ENCODE data around the gene P4HB.
A peak's percentile ranks its signal among the peaks of the same experiment; 100 is the strongest.
"Not testable (repeated sequence)": the region's sequence is repeated elsewhere in the genome, so short reads cannot be mapped to it uniquely, and the experiment has no call there.

Gene P4HB

GRCh38 chr17:81845881-81846742 is 14.2 kb downstream of the P4HB start:
- no peak for DNase-seq (ENCODE audit: low spot score in 2 of 2)

GRCh38 chr17:81845361-81845760 is 15.0 kb downstream of the P4HB start:
- Mint-ChIP-seq H3K36me3 (peaks cover 88% of the 10 kb centered on the region), H3K4me1 (no peaks in the 10 kb centered on the region), H3K27ac (no peak overlapping the region), H3K9me3 (no peaks in the 10 kb centered on the region), H3K4me3 (no peak overlapping the region)
- DNase-seq (ENCODE audit: low spot score in 2 of 2), result no peak
- ATAC-seq, result no peak

More at GRCh38 chr17:81845881-81846742, 14.2 kb downstream of the P4HB start:
- ATAC-seq, result no peak
- H3K4me3 Mint-ChIP-seq, result no peak overlapping the region
- peak overlapping the region; percentile 10 for H3K27ac Mint-ChIP-seq
- H3K9me3 Mint-ChIP-seq, result no peaks in the 10 kb centered on the region
- H3K4me1 Mint-ChIP-seq, result no peaks in the 10 kb centered on the region
- H3K36me3 Mint-ChIP-seq, result peaks cover 95% of the 10 kb centered on the region

- ATAC-seq, result no peak
- H3K27ac Mint-ChIP-seq, result no peak overlapping the region
- no peaks in the 10 kb centered on the region for H3K4me1 Mint-ChIP-seq
- DNase-seq (ENCODE audit: low spot score in 2 of 2), result no peak
- H3K36me3 Mint-ChIP-seq, result peaks cover 83% of the 10 kb centered on the region
- H3K9me3 Mint-ChIP-seq, result no peaks in the 10 kb centered on the region
- H3K4me3 Mint-ChIP-seq, result no peak overlapping the region
Measured at GRCh38 chr17:81844887-81845286, 15.4 kb downstream of the P4HB start.

GRCh38 chr17:81844327-81844851 is 15.9 kb downstream of the P4HB start:
- Mint-ChIP-seq H3K27ac (no peak overlapping the region), H3K4me1 (no peaks in the 10 kb centered on the region), H3K9me3 (no peaks in the 10 kb centered on the region), H3K4me3 (no peak overlapping the region), H3K36me3 (peaks cover 78% of the 10 kb centered on the region)
- DNase-seq (ENCODE audit: low spot score in 2 of 2) (no peak), ATAC-seq (no peak)

GRCh38 chr17:81843713-81844326 is 16.5 kb downstream of the P4HB start:
- H3K36me3 Mint-ChIP-seq, result peaks cover 72% of the 10 kb centered on the region
- H3K9me3 Mint-ChIP-seq, result no peaks in the 10 kb centered on the region
- no peaks in the 10 kb centered on the region for H3K4me1 Mint-ChIP-seq
- H3K27ac Mint-ChIP-seq, result no peak overlapping the region
- no peak overlapping the region for H3K4me3 Mint-ChIP-seq
- DNase-seq (ENCODE audit: low spot score in 2 of 2), result no peak
- ATAC-seq, result no peak

- Mint-ChIP-seq H3K27ac (peak overlapping the region; percentile 68), H3K4me3 (no peak overlapping the region), H3K36me3 (peaks cover 63% of the 10 kb centered on the region), H3K9me3 (no peaks in the 10 kb centered on the region), H3K4me1 (no peaks in the 10 kb centered on the region)
- DNase-seq (ENCODE audit: low spot score in 2 of 2) (no peak), ATAC-seq (no peak)
Measured at GRCh38 chr17:81842725-81843504, 17.4 kb downstream of the P4HB start.

- DNase-seq (ENCODE audit: low spot score in 2 of 2), result no peak
- ATAC-seq, result no peak
- Mint-ChIP-seq H3K4me3 (no peak overlapping the region), H3K4me1 (no peaks in the 10 kb centered on the region), H3K36me3 (peaks cover 58% of the 10 kb centered on the region), H3K27ac (peak overlapping the region; percentile 68), H3K9me3 (no peaks in the 10 kb centered on the region)
Measured at GRCh38 chr17:81842378-81842724, 18.0 kb downstream of the P4HB start.

GRCh38 chr17:81841866-81842265 is 18.5 kb downstream of the P4HB start:
- ATAC-seq, result no peak
- Mint-ChIP-seq H3K36me3 (peaks cover 53% of the 10 kb centered on the region), H3K9me3 (no peaks in the 10 kb centered on the region), H3K27ac (no peak overlapping the region), H3K4me3 (no peak overlapping the region), H3K4me1 (no peaks in the 10 kb centered on the region)
- no peak for DNase-seq (ENCODE audit: low spot score in 2 of 2)

- Mint-ChIP-seq H3K9me3 (no peaks in the 10 kb centered on the region), H3K4me3 (no peak overlapping the region), H3K27ac (peak overlapping the region; percentile 37), H3K36me3 (peaks cover 45% of the 10 kb centered on the region), H3K4me1 (no peaks in the 10 kb centered on the region)
- DNase-seq (ENCODE audit: low spot score in 2 of 2) (no peak), ATAC-seq (no peak)
Measured at GRCh38 chr17:81840826-81841778, 19.2 kb downstream of the P4HB start.

GRCh38 chr17:81840059-81840458 is 20.3 kb downstream of the P4HB start:
- DNase-seq (ENCODE audit: low spot score in 2 of 2); H3K4me1 Mint-ChIP-seq; H3K4me3 Mint-ChIP-seq; ATAC-seq; H3K9me3 Mint-ChIP-seq: not testable (repeated sequence)
- Mint-ChIP-seq H3K36me3 (peaks cover 35% of the 10 kb centered on the region), H3K27ac (peak overlapping the region; percentile 37)

GRCh38 chr17:81839301-81839700 is 21.0 kb downstream of the P4HB start:
- Mint-ChIP-seq H3K4me3 (no peak overlapping the region), H3K9me3 (no peaks in the 10 kb centered on the region), H3K27ac (no peak overlapping the region), H3K36me3 (peaks cover 27% of the 10 kb centered on the region), H3K4me1 (no peaks in the 10 kb centered on the region)
- DNase-seq (ENCODE audit: low spot score in 2 of 2) (no peak), ATAC-seq (no peak)

GRCh38 chr17:81838753-81839255 is 21.5 kb downstream of the P4HB start:
- Mint-ChIP-seq H3K4me3 (no peak overlapping the region), H3K9me3 (no peaks in the 10 kb centered on the region), H3K27ac (no peak overlapping the region), H3K36me3 (peaks cover 24% of the 10 kb centered on the region), H3K4me1 (no peaks in the 10 kb centered on the region)
- no peak for DNase-seq (ENCODE audit: low spot score in 2 of 2)
- no peak for ATAC-seq

- Mint-ChIP-seq H3K4me1 (peaks cover under 1% of the 10 kb centered on the region), H3K4me3 (no peak overlapping the region), H3K27ac (no peak overlapping the region), H3K9me3 (no peaks in the 10 kb centered on the region), H3K36me3 (peaks cover 18% of the 10 kb centered on the region)
- DNase-seq (ENCODE audit: low spot score in 2 of 2) (no peak), ATAC-seq (no peak)
Measured at GRCh38 chr17:81837641-81838040, 22.7 kb downstream of the P4HB start.

- DNase-seq (ENCODE audit: low spot score in 2 of 2) (no peak), ATAC-seq (no peak)
- Mint-ChIP-seq H3K27ac (peak within 1 kb of the TSS; percentile 84), H3K36me3 (peaks cover 17% of the 10 kb centered on the region), H3K4me1 (peaks cover 16% of the 10 kb centered on the region), H3K4me3 (peak within 1 kb of the TSS; percentile 98), H3K9me3 (no peaks in the 10 kb centered on the region)
Measured at GRCh38 chr17:81834831-81835267, 25.5 kb downstream of the P4HB start, which contains the start of gene PPP1R27. PPP1R27 (minus strand) TSS chr17:81835050; CDS start chr17:81834953, 97 bp downstream.

Measured in stimulated activated effector memory CD8-positive, alpha-beta T cell treated with anti-CD3 and anti-CD28 coated beads, Interleukin-12 subunit alpha, Interleukin-12 subunit beta, amount 100 ng/mL, for 72 hours (primary cell).